UCSD-AML1 (cell line): ENCODE results near the gene FAM177B.
"Not testable (repeated sequence)": the region's sequence is repeated elsewhere in the genome, so short reads cannot be mapped to it uniquely, and the experiment has no call there.

Experiments
- DNase-seq: peaks from one replicate; lab custom pipeline; 2025; ENCODE audit not compliant: unreplicated experiment; lab: John Stamatoyannopoulos, UW

Gene FAM177B

GRCh38 chr1:222739465-222739864 lies 2.5 kb downstream of the FAM177B start:
- DNase-seq = no peak

GRCh38 chr1:222739929-222740328 lies 2.9 kb downstream of the FAM177B start:
- DNase-seq = no peak

GRCh38 chr1:222741630-222742457 lies 4.8 kb downstream of the FAM177B start:
- DNase-seq = not testable (repeated sequence)

- DNase-seq = no peak
These were observed 12.9 kb downstream of the FAM177B start for GRCh38 chr1:222749927-222750326.

- DNase-seq = no peak
These were observed 13.6 kb downstream of the FAM177B start for GRCh38 chr1:222750651-222751050.

GRCh38 chr1:222751255-222751654 lies 14.3 kb downstream of the FAM177B start:
- DNase-seq = no peak

GRCh38 chr1:222754366-222755139 lies 17.6 kb downstream of the FAM177B start:
- no peak for DNase-seq

- no peak for DNase-seq
These were observed 20.8 kb downstream of the FAM177B start for GRCh38 chr1:222757646-222758268.

GRCh38 chr1:222759451-222760035 lies 22.5 kb downstream of the FAM177B start:
- no peak for DNase-seq

- no peak for DNase-seq
These were observed 24.1 kb downstream of the FAM177B start for GRCh38 chr1:222761083-222761482.

GRCh38 chr1:222762178-222762577 lies 25.2 kb downstream of the FAM177B start:
- not testable (repeated sequence) for DNase-seq

GRCh38 chr1:222767152-222767571 lies 30.2 kb downstream of the FAM177B start:
- no peak for DNase-seq

- no peak for DNase-seq
These were observed 31.6 kb downstream of the FAM177B start for GRCh38 chr1:222768592-222768991.

- DNase-seq = no peak
These were observed 32.2 kb downstream of the FAM177B start for GRCh38 chr1:222769181-222769580.

- no peak for DNase-seq
These were observed 33.1 kb downstream of the FAM177B start for GRCh38 chr1:222769971-222770620.

GRCh38 chr1:222772996-222773379 lies 36.0 kb downstream of the FAM177B start:
- DNase-seq = peak; percentile 63

- no peak for DNase-seq
These were observed 40.5 kb downstream of the FAM177B start for GRCh38 chr1:222777463-222777862.

- no peak for DNase-seq
These were observed 41.0 kb downstream of the FAM177B start for GRCh38 chr1:222777977-222778376.

GRCh38 chr1:222781251-222781650 lies 44.2 kb downstream of the FAM177B start:
- no peak for DNase-seq

GRCh38 chr1:222783051-222783450 lies 46.0 kb downstream of the FAM177B start:
- no peak for DNase-seq

- no peak for DNase-seq
These were observed 47.4 kb downstream of the FAM177B start for GRCh38 chr1:222784371-222784770.
